K562 (cell line): ENCODE results near the gene PSMA5. TPM values are rescaled to one million over a fixed set of nuclear protein-coding genes. Genes with fewer than 3 reads are reported as not detected.
"Not testable (repeated sequence)": the region's sequence is repeated elsewhere in the genome, so short reads cannot be mapped to it uniquely, and the experiment has no call there.

Experiments
- ATAC-seq: fragments of 200-7000 bp; cut with Tn5 transposase; 3 replicates; pipeline ENCODE4 v1.9.1; 2020; ENCODE audit warnings: moderate library complexity
- BruUV-seq: library from RNA; stranded (reverse); fragments of 400-500 nt; replicated peaks from 2 replicates; lab custom pipeline; 2021; lab: Mats Ljungman, UMichigan
- CTCF ChIA-PET: fragments of 300-600 bp; formaldehyde crosslinking; extraction: SDS; loops from one replicate; lab custom pipeline; 2021; ENCODE audit warnings: low intra/inter-chr PET ratio; lab: Yijun Ruan, JAX
- POLR2A ChIA-PET: fragments of 300-600, 350-650 bp; sonication (Branson Sonifier 250); formaldehyde crosslinking; extraction: SDS; loops from one replicate; lab custom pipeline; 2021; ENCODE audit warnings: antibody characterized with exemption, inconsistent platforms; lab: Yijun Ruan, JAX
- DNase-seq, 4 experiments: peaks; one replicate each; pipeline versions ENCODE4 v3.0.0 to v3.0.0-alpha.2; 2011 to 2018; ENCODE audit warnings: low spot score in 3 of 4, mixed read lengths in 3 of 4; ENCODE audit errors: extremely low read depth in 1 of 4
- FAIRE-seq: peaks from 2 replicates; lab custom pipeline; 2011; peaks lifted over from hg19 to GRCh38; lab: Jason Lieb, UNC
- H2AFZ ChIP-seq: 2 replicates; pipeline ENCODE4 v1.6.0; 2011; ENCODE audit warnings: low read depth, low read length, control low read depth, inconsistent platforms
- H3K27ac ChIP-seq: fragments of 200-600 bp; 3 replicates; pipeline ENCODE4 v1.8.0; 2011; ENCODE audit warnings: low read depth, mild to moderate bottlenecking, control low read depth, inconsistent platforms, low read length, moderate library complexity, mixed read lengths; ENCODE audit errors: extremely low read depth
- H3K27me3 ChIP-seq, 2 experiments: fragments of 300-600 bp in 1 of 2; 2 replicates in 1 of 2; 3 replicates in 1 of 2; pipeline versions ENCODE4 v1.6.0 to v1.8.0; 2011; ENCODE audit warnings: inconsistent platforms in 2 of 2, low read length in 2 of 2, mild to moderate bottlenecking in 1 of 2, mixed read lengths in 1 of 2, moderate library complexity in 1 of 2; ENCODE audit not compliant: control insufficient read depth in 2 of 2, insufficient read depth in 2 of 2
- H3K36me3 ChIP-seq: fragments of 300-600 bp; 3 replicates; pipeline ENCODE4 v1.8.0; 2011; ENCODE audit warnings: mild to moderate bottlenecking, low read length, inconsistent platforms; ENCODE audit not compliant: control insufficient read depth, insufficient read depth
- H3K4me1 ChIP-seq, 2 experiments: fragments of 200-600 bp in 1 of 2; replicated peaks in 1 of 2; 2 replicates in 1 of 2; 3 replicates in 1 of 2; pipeline versions ENCODE4 v1.5.1 to v1.8.0; 2011; ENCODE audit warnings: inconsistent platforms in 2 of 2, low read length in 2 of 2, mild to moderate bottlenecking in 1 of 2, mixed read lengths in 1 of 2, moderate library complexity in 1 of 2; ENCODE audit not compliant: control insufficient read depth in 2 of 2, insufficient read depth in 2 of 2
- H3K4me2 ChIP-seq: 2 replicates; pipeline ENCODE4 v1.6.1; 2011; ENCODE audit warnings: low read length, control low read depth, inconsistent platforms, mixed read lengths; ENCODE audit not compliant: insufficient read depth
- H3K4me3 ChIP-seq: fragments of 200-600 bp; sonication (generic), shearing (Covaris generic); 2 replicates; pipeline ENCODE4 v1.5.1; 2016; ENCODE audit warnings: control low read depth, inconsistent platforms
- H3K79me2 ChIP-seq: fragments of 200-600 bp; 3 replicates; pipeline ENCODE4 v1.8.0; 2011; ENCODE audit warnings: low read length, inconsistent platforms; ENCODE audit not compliant: control insufficient read depth, insufficient read depth
- H3K9ac ChIP-seq, 2 experiments: 2 replicates each; pipeline versions ENCODE4 v1.6.0 to v1.6.1; 2011; ENCODE audit warnings: low read depth in 2 of 2, low read length in 2 of 2, control low read depth in 1 of 2, inconsistent platforms in 1 of 2, mild to moderate bottlenecking in 1 of 2, mixed read lengths in 1 of 2; ENCODE audit not compliant: insufficient read depth in 1 of 2
- H3K9me1 ChIP-seq: one replicate; pipeline ENCODE4 v1.6.0; 2011; ENCODE audit warnings: inconsistent platforms, mild to moderate bottlenecking, low read length, moderate library complexity; ENCODE audit not compliant: control insufficient read depth, insufficient read depth
- H3K9me3 ChIP-seq: replicated peaks from 2 replicates; pipeline ENCODE4 v1.5.1; 2011; ENCODE audit warnings: low read depth, low read length, inconsistent platforms; ENCODE audit not compliant: control insufficient read depth, insufficient read depth
- H4K20me1 ChIP-seq: replicated peaks from 2 replicates; pipeline ENCODE4 v1.6.1; 2011; ENCODE audit warnings: low read length, inconsistent platforms, mixed read lengths; ENCODE audit not compliant: control insufficient read depth, insufficient read depth
- ARID1B ChIP-seq: fragments of 450-650 bp; IDR thresholded peaks from 2 replicates; pipeline ENCODE4 v1.6.1; 2016; ENCODE audit warnings: antibody characterized with exemption, mild to moderate bottlenecking, inconsistent platforms
- BCOR ChIP-seq: fragments of 450-650 bp; IDR thresholded peaks from 2 replicates; pipeline ENCODE4 v1.6.1; 2016
- BRD9 ChIP-seq: fragments of 450-650 bp; IDR thresholded peaks from 2 replicates; pipeline ENCODE4 v1.6.1; 2018; ENCODE audit warnings: low read depth; ENCODE audit not compliant: partially characterized antibody
- CBFA2T3 ChIP-seq: fragments of 450-650 bp; IDR thresholded peaks from 2 replicates; pipeline ENCODE4 v1.6.1; 2017
- DPF2 ChIP-seq: fragments of 450-650 bp; IDR thresholded peaks from 2 replicates; pipeline ENCODE4 v1.6.1; 2016
- FOSL1 ChIP-seq: fragments of 200-800 bp; sonication (Bioruptor generic); conservative IDR thresholded peaks from 2 replicates; pipeline ENCODE4 v1.6.1; 2016; ENCODE audit warnings: missing genetic modification characterization, missing compliant biosample characterization
- NR2C2 ChIP-seq, 2 experiments: fragments of 200-800 bp in 1 of 2; sonication (Bioruptor generic) in 1 of 2; sonication (generic) in 1 of 2; formaldehyde crosslinking in 1 of 2; IDR thresholded peaks; 2 replicates each; pipeline versions ENCODE4 v1.6.1 to v1.8.0; 2016 to 2022; ENCODE audit warnings: mild to moderate bottlenecking in 1 of 2, missing compliant biosample characterization in 1 of 2, missing genetic modification characterization in 1 of 2, missing genetic modification reagents in 1 of 2
- SMARCA4 ChIP-seq: fragments of 450-650 bp; IDR thresholded peaks from 2 replicates; pipeline ENCODE4 v1.6.1; 2016
- SMARCE1 ChIP-seq: fragments of 450-650 bp; IDR thresholded peaks from 2 replicates; pipeline ENCODE4 v1.7.1; 2016; ENCODE audit warnings: mild to moderate bottlenecking
- ZNF384 ChIP-seq: IDR thresholded peaks from 2 replicates; pipeline ENCODE4 v1.6.1; 2012; ENCODE audit warnings: low read depth, low read length, improper control_type of control experiment
- WGBS: fragments of 100-300 bp; shearing (Covaris generic); methylation state at CpG from one replicate; pipeline ENCODE4 v1.1.6; 2016; ENCODE audit warnings: low coverage, mixed read lengths; ENCODE audit not compliant: insufficient coverage; ENCODE audit errors: missing lambda C conversion rate; 5-methylcytosine and 5-hydroxymethylcytosine counted together
- in situ Hi-C: fragments of 300-500 bp; cut with MboI; formaldehyde crosslinking; loops from 4 replicates; pipeline ENCODE4 v1.15.0; 2018; ENCODE audit warnings: inconsistent platforms, mixed read lengths
- intact Hi-C: fragments of 100-400 bp; cut with micrococcal nuclease; formaldehyde crosslinking; loops from 2 replicates; pipeline ENCODE4 v1.14.2; 2022
- polyA plus RNA-seq, 8 experiments: library from polyadenylated mRNA; depleted of rRNA in 4 of 8; stranded (reverse) in 5 of 8; unstranded in 3 of 8; fragments of >200 nt; fragmentation: Nextera tagmentation in 2 of 8; fragmentation: Illumina TruSeq in 1 of 8; extraction: Ambion mirVana in 2 of 8; extraction: Trizol in 1 of 8; gene quantifications; 2 replicates each; pipeline versions ENCODE4 v1.2.1 to v1.2.3, GENCODE V29; 2011 to 2014; ENCODE audit warnings: inconsistent platforms in 1 of 8, missing spikeins in 1 of 8
- total RNA-seq, 7 experiments: library from RNA; depleted of rRNA in 6 of 7; stranded (reverse); fragments of >200 nt in 6 of 7; fragmentation: Illumina TruSeq in 2 of 7; extraction: Trizol in 2 of 7; gene quantifications; 2 replicates each; pipeline versions ENCODE4 v1.2.1 to v1.2.3, GENCODE V29; 2011 to 2021; ENCODE audit warnings: low replicate concordance in 1 of 7
- TF ChIP-seq, protein P1 (sequence below), 2 experiments: IDR thresholded peaks in 1 of 2; conservative IDR thresholded peaks in 1 of 2; 2 replicates each; pipeline ENCODE4 v1.6.1; 2016; ENCODE audit warnings: low read depth in 2 of 2, mild to moderate bottlenecking in 1 of 2, missing compliant biosample characterization in 1 of 2, missing genetic modification characterization in 1 of 2, moderate library complexity in 1 of 2
- TF ChIP-seq, protein P2 (sequence below): fragments of 450-650 bp; IDR thresholded peaks from 2 replicates; pipeline ENCODE4 v1.6.1; 2017; ENCODE audit warnings: antibody characterized with exemption, mild to moderate bottlenecking

Gene PSMA5
- total and polyA plus RNA-seq, 9 of the 15 experiments (the other 6 are each of a cell fraction or from before 2014, with no cell fraction given) = 82.6 to 542 (median 287) TPM

DNA sequence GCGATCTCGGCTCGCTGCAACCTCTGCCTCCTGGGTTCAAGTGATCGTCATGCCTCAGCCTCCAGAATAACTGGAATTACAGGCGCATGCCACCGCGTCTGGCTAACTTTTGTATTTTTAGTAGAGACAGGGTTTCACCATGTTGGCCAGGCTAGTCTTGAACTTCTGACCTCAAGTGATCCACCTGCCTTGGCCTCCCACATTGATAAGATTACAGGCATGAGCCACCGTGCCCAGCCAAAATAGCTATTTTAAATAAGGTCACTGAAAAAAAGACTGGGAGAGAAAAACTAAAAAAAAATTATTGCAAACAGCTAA is 31.0 kb downstream of the PSMA5 start:
- H3K4me3 ChIP-seq; in situ Hi-C loops; ATAC-seq; H4K20me1 ChIP-seq; FAIRE-seq; H3K27me3 ChIP-seq; H3K9me3 ChIP-seq; H2AFZ ChIP-seq; BruUV-seq; H3K9me1 ChIP-seq; TF ChIP-seq NR2C2 (CRISPR knock-in tag; IDR thresholded peaks at IDR 0.05): not testable (repeated sequence)
- Histone ChIP-seq H3K36me3 (peaks cover 22% of the 10 kb centered on the region), H3K4me2 (peak overlapping the region; percentile 87), H3K4me1 (peaks cover 37 to 58% of the 10 kb centered on the region in 2 experiments), H3K9ac (0 out of 4 replicates have a peak overlapping the region, but pooled peaks of 1 of the 2 experiments have one; percentile 4), H3K79me2 (peaks cover 74% of the 10 kb centered on the region), H3K27ac (peak overlapping the region; percentile 92; the same call in 1 of the 3 replicates)
- 0% methylated on average over 8 of the region's 8 CpGs for WGBS
- TF ChIP-seq, protein P1, sequence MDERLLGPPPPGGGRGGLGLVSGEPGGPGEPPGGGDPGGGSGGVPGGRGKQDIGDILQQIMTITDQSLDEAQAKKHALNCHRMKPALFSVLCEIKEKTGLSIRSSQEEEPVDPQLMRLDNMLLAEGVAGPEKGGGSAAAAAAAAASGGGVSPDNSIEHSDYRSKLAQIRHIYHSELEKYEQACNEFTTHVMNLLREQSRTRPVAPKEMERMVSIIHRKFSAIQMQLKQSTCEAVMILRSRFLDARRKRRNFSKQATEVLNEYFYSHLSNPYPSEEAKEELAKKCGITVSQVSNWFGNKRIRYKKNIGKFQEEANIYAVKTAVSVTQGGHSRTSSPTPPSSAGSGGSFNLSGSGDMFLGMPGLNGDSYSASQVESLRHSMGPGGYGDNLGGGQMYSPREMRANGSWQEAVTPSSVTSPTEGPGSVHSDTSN (CRISPR knock-in tag; IDR thresholded peaks at IDR 0.05; ENCODE audit: low read depth) = not testable (repeated sequence)
- TF ChIP-seq, protein P1 (tag; conservative IDR thresholded peaks at IDR 0.05; ENCODE audit: low read depth) = 0 out of 2 replicates have a peak, but pooled peaks have one; percentile 6
- peak; percentile 27 for TF ChIP-seq BRD9
- peak; percentile 55 for TF ChIP-seq ARID1B
- TF ChIP-seq, protein P2, sequence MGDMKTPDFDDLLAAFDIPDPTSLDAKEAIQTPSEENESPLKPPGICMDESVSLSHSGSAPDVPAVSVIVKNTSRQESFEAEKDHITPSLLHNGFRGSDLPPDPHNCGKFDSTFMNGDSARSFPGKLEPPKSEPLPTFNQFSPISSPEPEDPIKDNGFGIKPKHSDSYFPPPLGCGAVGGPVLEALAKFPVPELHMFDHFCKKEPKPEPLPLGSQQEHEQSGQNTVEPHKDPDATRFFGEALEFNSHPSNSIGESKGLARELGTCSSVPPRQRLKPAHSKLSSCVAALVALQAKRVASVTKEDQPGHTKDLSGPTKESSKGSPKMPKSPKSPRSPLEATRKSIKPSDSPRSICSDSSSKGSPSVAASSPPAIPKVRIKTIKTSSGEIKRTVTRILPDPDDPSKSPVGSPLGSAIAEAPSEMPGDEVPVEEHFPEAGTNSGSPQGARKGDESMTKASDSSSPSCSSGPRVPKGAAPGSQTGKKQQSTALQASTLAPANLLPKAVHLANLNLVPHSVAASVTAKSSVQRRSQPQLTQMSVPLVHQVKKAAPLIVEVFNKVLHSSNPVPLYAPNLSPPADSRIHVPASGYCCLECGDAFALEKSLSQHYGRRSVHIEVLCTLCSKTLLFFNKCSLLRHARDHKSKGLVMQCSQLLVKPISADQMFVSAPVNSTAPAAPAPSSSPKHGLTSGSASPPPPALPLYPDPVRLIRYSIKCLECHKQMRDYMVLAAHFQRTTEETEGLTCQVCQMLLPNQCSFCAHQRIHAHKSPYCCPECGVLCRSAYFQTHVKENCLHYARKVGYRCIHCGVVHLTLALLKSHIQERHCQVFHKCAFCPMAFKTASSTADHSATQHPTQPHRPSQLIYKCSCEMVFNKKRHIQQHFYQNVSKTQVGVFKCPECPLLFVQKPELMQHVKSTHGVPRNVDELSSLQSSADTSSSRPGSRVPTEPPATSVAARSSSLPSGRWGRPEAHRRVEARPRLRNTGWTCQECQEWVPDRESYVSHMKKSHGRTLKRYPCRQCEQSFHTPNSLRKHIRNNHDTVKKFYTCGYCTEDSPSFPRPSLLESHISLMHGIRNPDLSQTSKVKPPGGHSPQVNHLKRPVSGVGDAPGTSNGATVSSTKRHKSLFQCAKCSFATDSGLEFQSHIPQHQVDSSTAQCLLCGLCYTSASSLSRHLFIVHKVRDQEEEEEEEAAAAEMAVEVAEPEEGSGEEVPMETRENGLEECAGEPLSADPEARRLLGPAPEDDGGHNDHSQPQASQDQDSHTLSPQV = peak; percentile 22; the same call in 1 of the 2 replicates
- peak; percentile 17 for TF ChIP-seq NR2C2 (tag; IDR thresholded peaks at IDR 0.05)
- peak; percentile 48 for TF ChIP-seq FOSL1 (tag)
- TF ChIP-seq CBFA2T3 = peak; percentile 26; the same call in 1 of the 2 replicates
- peak; percentile 79; the same call in 1 of the 2 replicates for TF ChIP-seq ZNF384
- peak; percentile 37; the same call in 1 of the 2 replicates for TF ChIP-seq SMARCE1
- peak; percentile 18; the same call in 1 of the 2 replicates for TF ChIP-seq BCOR
- TF ChIP-seq SMARCA4 = 0 out of 2 replicates have a peak, but pooled peaks have one; percentile 15
- TF ChIP-seq DPF2 = peak; percentile 49; the same call in 1 of the 2 replicates
- DNase-seq = peak in 1 of 4 experiments; percentile 42
- ChIA-PET CTCF (interaction anchor here (0.7 kb wide), 1 partner anchor 132 kb away, joined by 3 read pairs; no protein-coding TSS in a partner anchor), POLR2A (interaction anchor here (1.0 to 1.4 kb wide), 2 partner anchors 12 to 88 kb away, joined by 3 to 5 read pairs; no protein-coding TSS in a partner anchor)
- intact Hi-C loops = loop anchor here (5.0 kb wide), 1 partner anchor 33 kb away; no protein-coding TSS in a partner anchor
